SU-DHL-6 (cell line): ENCODE measurements around the gene TKFC.

Source experiments
- H2AFZ ChIP-seq: fragments of 200-600 bp; sonication (generic); 2 replicates; pipeline ENCODE4 v1.6.1; 2014; ENCODE audit warnings: low read depth, mild to moderate bottlenecking, moderate library complexity, mixed read lengths, antibody characterized with exemption, low read length; ENCODE audit not compliant: severe bottlenecking
- H3F3A ChIP-seq: fragments of 200-600 bp; shearing (Covaris generic); 2 replicates; pipeline ENCODE4 v1.6.0; 2016; ENCODE audit warnings: antibody characterized with exemption, mild to moderate bottlenecking; ENCODE audit not compliant: insufficient read depth
- H3K27ac ChIP-seq: fragments of 200-600 bp; sonication (generic); 2 replicates; pipeline ENCODE4 v1.5.1; 2016; ENCODE audit warnings: low read depth, mild to moderate bottlenecking, low read length, moderate library complexity, mixed read lengths
- H3K27me3 ChIP-seq: fragments of 200-600 bp; sonication (generic), shearing (Covaris generic); 2 replicates; pipeline ENCODE4 v1.6.0; 2014; ENCODE audit warnings: mild to moderate bottlenecking, low read length
- H3K36me3 ChIP-seq: fragments of 200-600 bp; sonication (generic); 2 replicates; pipeline ENCODE4 v1.6.1; 2014; ENCODE audit warnings: mild to moderate bottlenecking, low read length, mixed read lengths
- H3K4me2 ChIP-seq: fragments of 300-600, 200-600 bp; shearing (Covaris generic), sonication (generic); 2 replicates; pipeline ENCODE4 v1.6.0; 2014; ENCODE audit warnings: low read length, low read depth, mild to moderate bottlenecking; ENCODE audit not compliant: poor library complexity, severe bottlenecking
- H3K4me3 ChIP-seq: fragments of 200-600 bp; sonication (generic); 2 replicates; pipeline ENCODE4 v1.5.1; 2014; ENCODE audit warnings: antibody characterized with exemption, low read length, mild to moderate bottlenecking, mixed read lengths; ENCODE audit not compliant: insufficient read depth, poor library complexity, severe bottlenecking
- H3K79me2 ChIP-seq: fragments of 200-600 bp; sonication (generic); 2 replicates; pipeline ENCODE4 v1.6.1; 2014; ENCODE audit warnings: mild to moderate bottlenecking, low read length, moderate library complexity; ENCODE audit not compliant: insufficient read depth
- H3K9ac ChIP-seq: fragments of 200-600 bp; sonication (generic); 2 replicates; pipeline ENCODE4 v1.7.0; 2014; ENCODE audit warnings: mild to moderate bottlenecking, low read length
- H3K9me2 ChIP-seq: fragments of 200-600 bp; sonication (generic); replicated peaks from 2 replicates; pipeline ENCODE4 v1.6.1; 2014; ENCODE audit warnings: low read length; ENCODE audit not compliant: insufficient read depth
- H3K9me3 ChIP-seq: fragments of 200-600 bp; sonication (generic); 2 replicates; pipeline ENCODE4 v1.6.1; 2014; ENCODE audit warnings: low read length, mixed read lengths; ENCODE audit not compliant: insufficient read depth
- H4K20me1 ChIP-seq: fragments of 200-600 bp; sonication (generic); 2 replicates; pipeline ENCODE4 v1.6.1; 2014; ENCODE audit warnings: low read depth, mild to moderate bottlenecking, antibody characterized with exemption, low read length, moderate library complexity, mixed read lengths
- CTCF ChIP-seq: fragments of 200-600 bp; sonication (generic); IDR thresholded peaks from one replicate; pipeline ENCODE4 v1.5.1; 2017; ENCODE audit warnings: antibody characterized with exemption, mild to moderate bottlenecking, low read length, moderate library complexity; ENCODE audit not compliant: insufficient read depth, poor library complexity, severe bottlenecking
- EZH2phosphoT487 ChIP-seq: fragments of 200-600 bp; sonication (generic), shearing (Covaris generic); conservative IDR thresholded peaks from 2 replicates; pipeline ENCODE4 v1.6.1; 2018; ENCODE audit warnings: mild to moderate bottlenecking, antibody characterized with exemption, low read length, moderate library complexity, mixed read lengths

Gene TKFC

GRCh38 chr11:61342207-61342803 lies 9.3 kb downstream of the TKFC start:
- Histone ChIP-seq H3K79me2 (no peaks in the 10 kb centered on the region), H3K4me3 (no peak overlapping the region), H3K4me2 (no peak overlapping the region), H3K36me3 (no peaks in the 10 kb centered on the region), H3F3A (no peaks in the 10 kb centered on the region), H3K9me2 (no peaks in the 10 kb centered on the region), H3K9ac (no peak overlapping the region), H2AFZ (no peak overlapping the region), H3K9me3 (no peaks in the 10 kb centered on the region), H4K20me1 (no peaks in the 10 kb centered on the region), H3K27ac (no peak overlapping the region), H3K27me3 (no peaks in the 10 kb centered on the region)
- TF ChIP-seq EZH2phosphoT487 = no peak
- no peak for TF ChIP-seq CTCF

- no peak for TF ChIP-seq EZH2phosphoT487
- no peak for TF ChIP-seq CTCF
- H3K9ac ChIP-seq = no peak overlapping the region
- no peaks in the 10 kb centered on the region for H3K9me2 ChIP-seq
- H4K20me1 ChIP-seq = no peaks in the 10 kb centered on the region
- H3K27me3 ChIP-seq = no peaks in the 10 kb centered on the region
- H3F3A ChIP-seq = no peaks in the 10 kb centered on the region
- H3K4me2 ChIP-seq = no peak overlapping the region
- no peak overlapping the region for H2AFZ ChIP-seq
- no peaks in the 10 kb centered on the region for H3K36me3 ChIP-seq
- H3K4me3 ChIP-seq = no peak overlapping the region
- H3K9me3 ChIP-seq = no peaks in the 10 kb centered on the region
- H3K27ac ChIP-seq = no peak overlapping the region
- H3K79me2 ChIP-seq = no peaks in the 10 kb centered on the region
These were observed 11.0 kb downstream of the TKFC start for GRCh38 chr11:61343792-61344745.

- no peaks in the 10 kb centered on the region for H3K9me3 ChIP-seq
- no peaks in the 10 kb centered on the region for H3K79me2 ChIP-seq
- no peak overlapping the region for H3K4me3 ChIP-seq
- H3F3A ChIP-seq = no peaks in the 10 kb centered on the region
- H3K9ac ChIP-seq = no peak overlapping the region
- no peak for TF ChIP-seq CTCF
- TF ChIP-seq EZH2phosphoT487 = no peak
- H3K27ac ChIP-seq = no peak overlapping the region
- H3K27me3 ChIP-seq = no peaks in the 10 kb centered on the region
- H3K4me2 ChIP-seq = no peak overlapping the region
- H2AFZ ChIP-seq = no peak overlapping the region
- no peaks in the 10 kb centered on the region for H4K20me1 ChIP-seq
- no peaks in the 10 kb centered on the region for H3K9me2 ChIP-seq
- no peaks in the 10 kb centered on the region for H3K36me3 ChIP-seq
These were observed 12.2 kb downstream of the TKFC start for GRCh38 chr11:61345170-61345610.
